GM19043 (cell line): ENCODE measurements around the gene SGPL1.

Source experiments
- ATAC-seq: cut with Tn5 transposase; IDR thresholded peaks from one replicate; pipeline ENCODE4 v1.9.1; 2021; ENCODE audit warnings: low read depth; ENCODE audit not compliant: unreplicated experiment

The SGPL1 gene

GRCh38 chr10:70779511-70780369 lies 36.0 kb upstream of the SGPL1 start:
- no peak for ATAC-seq

- no peak for ATAC-seq
Measured at GRCh38 chr10:70780370-70780760, 35.4 kb upstream of the SGPL1 start.

GRCh38 chr10:70780772-70781171 lies 35.0 kb upstream of the SGPL1 start:
- ATAC-seq, result no peak

GRCh38 chr10:70781461-70782051 lies 34.2 kb upstream of the SGPL1 start:
- ATAC-seq, result no peak

- no peak for ATAC-seq
Measured at GRCh38 chr10:70782086-70782745, 33.5 kb upstream of the SGPL1 start.

GRCh38 chr10:70782746-70783680 lies 32.7 kb upstream of the SGPL1 start:
- no peak for ATAC-seq

- ATAC-seq, result no peak
Measured at GRCh38 chr10:70784016-70784415, 31.7 kb upstream of the SGPL1 start.

- no peak for ATAC-seq
Measured at GRCh38 chr10:70784471-70784870, 31.3 kb upstream of the SGPL1 start.

GRCh38 chr10:70785190-70785589 lies 30.6 kb upstream of the SGPL1 start, which contains the start of gene TBATA:
Gene TBATA, minus strand, starts transcription at chr10:70785377. Its CDS starts 1,998 bp downstream, at chr10:70783379.
- ATAC-seq, result no peak

- no peak for ATAC-seq
Measured at GRCh38 chr10:70786799-70787415, 28.8 kb upstream of the SGPL1 start.

GRCh38 chr10:70791386-70792039 lies 24.2 kb upstream of the SGPL1 start:
- ATAC-seq, result no peak

GRCh38 chr10:70795613-70796012 lies 20.1 kb upstream of the SGPL1 start:
- ATAC-seq, result no peak

GRCh38 chr10:70797840-70798239 lies 17.9 kb upstream of the SGPL1 start:
- no peak for ATAC-seq

- no peak for ATAC-seq
Measured at GRCh38 chr10:70799124-70799523, 16.6 kb upstream of the SGPL1 start.

GRCh38 chr10:70801854-70802253 lies 13.9 kb upstream of the SGPL1 start:
- no peak for ATAC-seq

GRCh38 chr10:70803775-70804420 lies 11.8 kb upstream of the SGPL1 start:
- ATAC-seq, result no peak

- no peak for ATAC-seq
Measured at GRCh38 chr10:70804421-70804808, 11.3 kb upstream of the SGPL1 start.

GRCh38 chr10:70805619-70806215 lies 10.0 kb upstream of the SGPL1 start:
- ATAC-seq, result no peak

GRCh38 chr10:70806841-70807240 lies 8.9 kb upstream of the SGPL1 start:
- ATAC-seq, result no peak
